Activated CD4-positive, alpha-beta T cell treated with anti-CD3 and anti-CD28 coated beads, Interleukin-2, amount 50 U/mL, for 4 hours (primary cell): ENCODE measurements around the gene BEGAIN.

ENCODE experiments used
- DNase-seq, 2 experiments: peaks; one replicate each; pipeline ENCODE4 v3.0.0-alpha.2; 2020

The BEGAIN gene

DNA sequence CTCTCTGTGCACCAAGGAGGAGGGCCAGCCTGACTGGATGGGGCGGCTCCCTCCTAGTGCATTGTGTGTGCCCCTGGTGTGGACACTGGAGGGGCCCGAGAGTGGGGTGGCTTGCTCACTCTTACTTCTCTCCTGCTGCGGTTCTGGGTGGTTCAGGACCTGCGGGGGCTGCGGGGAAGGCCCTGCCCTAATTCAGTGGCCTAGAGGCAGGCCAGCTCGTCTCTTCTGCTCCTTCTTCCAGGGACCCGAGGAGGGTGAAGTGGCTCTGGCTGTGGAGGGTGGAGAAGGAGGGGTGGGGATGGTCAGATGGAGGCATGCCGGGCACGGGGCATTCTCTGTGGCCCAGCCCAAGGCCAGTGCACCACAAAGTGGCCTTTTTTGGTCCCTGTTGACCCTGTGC lies 87.1 kb downstream of the BEGAIN start:
- DNase-seq: no peak

DNA sequence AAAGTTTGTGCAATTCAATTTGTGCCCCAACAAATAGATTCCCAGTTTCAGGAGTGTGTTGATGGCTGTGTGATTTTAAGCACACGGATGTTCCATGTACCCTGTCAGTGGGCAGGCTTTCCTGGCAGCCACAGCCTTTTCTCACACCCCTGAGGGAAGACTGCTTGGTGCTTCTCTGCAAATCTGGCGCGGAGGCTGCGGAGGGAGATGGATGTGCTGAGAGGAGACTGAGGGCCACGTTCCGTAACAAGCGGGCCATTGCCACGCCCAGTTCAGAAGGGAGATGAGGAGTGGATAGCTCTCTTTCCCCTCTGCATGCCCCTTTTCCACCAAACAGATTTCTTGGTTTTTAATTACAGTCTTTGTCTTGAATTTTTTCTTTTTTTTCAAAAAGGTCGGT lies 89.1 kb downstream of the BEGAIN start:
- no peak for DNase-seq

DNA sequence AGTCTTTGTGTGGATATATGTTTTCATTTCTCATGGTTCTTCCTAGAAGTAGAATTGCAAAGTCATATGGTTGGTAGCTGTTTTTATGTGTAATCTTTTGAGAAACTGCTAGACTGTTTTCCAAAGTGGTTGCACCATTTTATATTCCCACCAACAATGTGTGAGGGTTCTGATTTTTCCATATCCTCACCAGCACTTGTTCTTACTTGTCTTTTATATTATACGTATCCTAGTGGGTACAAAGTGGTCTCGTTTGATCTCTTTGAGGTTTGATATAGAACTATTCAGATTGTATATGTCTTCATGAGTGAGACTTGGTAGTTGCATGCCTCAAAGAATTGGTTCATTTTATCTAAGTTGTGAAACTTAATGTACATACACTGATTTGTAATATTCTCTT lies 91.3 kb downstream of the BEGAIN start:
- DNase-seq: no peak

DNA sequence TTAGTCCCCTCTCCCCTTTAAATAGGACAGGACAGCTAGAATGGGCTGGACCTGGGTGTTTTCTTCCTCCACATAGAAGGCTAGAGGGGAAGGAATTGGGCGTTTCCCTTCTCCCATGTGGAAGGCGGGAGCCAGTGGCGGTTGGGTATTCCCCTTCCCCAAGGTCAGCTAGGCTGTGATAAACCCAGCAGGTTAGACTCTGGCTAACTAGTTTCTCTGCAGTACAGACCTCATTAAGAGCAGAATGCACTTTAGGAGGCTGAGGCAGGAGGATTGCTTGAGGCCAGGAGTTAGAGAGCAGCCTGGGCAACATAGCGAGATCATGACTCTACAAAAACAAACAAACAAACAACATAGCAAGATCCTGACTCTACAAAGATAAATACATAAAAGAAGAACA lies 92.6 kb downstream of the BEGAIN start:
- DNase-seq: no peak

DNA sequence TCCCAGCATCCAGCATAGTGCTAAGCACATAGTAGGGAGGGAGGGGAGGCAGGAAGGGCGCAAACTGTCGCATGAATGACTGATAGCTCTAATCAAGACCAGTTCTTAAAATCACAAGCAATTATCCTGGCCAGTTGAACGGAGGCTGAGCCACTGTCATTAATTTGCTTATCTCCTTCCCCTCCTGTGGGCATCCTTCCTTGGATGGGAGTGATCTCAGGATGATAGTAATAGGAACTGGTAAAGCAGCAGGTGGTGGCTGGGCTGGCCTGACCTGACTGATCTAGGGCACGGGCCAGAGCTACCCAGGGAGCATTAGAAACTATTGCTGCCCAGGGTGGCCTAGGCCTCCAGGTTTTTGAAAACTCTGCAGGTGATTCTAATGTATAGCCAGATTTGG lies 97.0 kb downstream of the BEGAIN start:
- DNase-seq: no peak

DNA sequence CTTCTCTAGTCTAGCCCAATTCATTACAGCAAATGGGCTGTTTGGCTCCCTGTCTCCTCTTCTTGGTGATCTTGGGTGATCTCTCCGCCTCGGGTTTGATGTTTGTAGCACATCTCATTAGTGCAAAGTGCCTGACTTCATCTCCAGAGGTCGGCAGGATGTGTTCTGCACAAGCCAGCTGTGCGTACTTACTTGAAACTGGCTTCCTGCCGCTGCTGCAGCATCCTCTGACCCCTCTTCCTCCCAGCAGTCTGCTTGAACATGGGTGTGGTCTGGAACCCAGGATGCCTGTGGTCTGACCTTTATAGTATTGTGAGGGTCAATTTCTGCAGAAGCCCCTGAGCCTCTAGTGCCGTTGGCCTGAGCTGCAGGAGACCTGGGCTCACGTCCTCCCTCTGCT lies 99.2 kb downstream of the BEGAIN start:
- DNase-seq: no peak

DNA sequence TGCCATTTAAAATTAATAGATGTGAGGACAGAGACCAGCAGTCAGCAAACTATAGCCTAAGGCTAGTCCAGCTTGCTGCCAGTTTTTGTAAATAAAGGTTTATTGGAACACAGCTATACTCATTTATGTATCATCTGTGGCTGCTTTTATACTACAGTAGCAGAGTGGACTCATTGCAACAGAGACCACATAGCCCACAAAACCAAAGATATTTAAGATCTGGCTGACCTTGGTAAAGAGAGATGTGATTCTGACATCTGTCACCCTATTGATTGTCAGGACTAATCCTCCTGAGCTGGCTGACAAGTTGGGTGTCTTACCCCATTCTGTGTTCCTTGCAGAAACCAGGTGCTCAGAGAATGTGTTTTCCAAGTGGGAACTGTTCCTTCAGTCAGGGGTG lies 99.9 kb downstream of the BEGAIN start:
- no peak for DNase-seq
